Uterine smooth muscle cell (primary cell): Measurements from ENCODE around the gene TLX1. TPM values are rescaled to one million over a fixed set of nuclear protein-coding genes. Genes with fewer than 3 reads are reported as not detected.

Experiments used
- total RNA-seq: library from RNA; depleted of rRNA; stranded (reverse); fragments of >200 nt; gene quantifications from 2 replicates; pipeline ENCODE4 v1.2.3, GENCODE V29; 2014

TLX1 gene
- not detected in 2 replicates for total RNA-seq

DNA sequence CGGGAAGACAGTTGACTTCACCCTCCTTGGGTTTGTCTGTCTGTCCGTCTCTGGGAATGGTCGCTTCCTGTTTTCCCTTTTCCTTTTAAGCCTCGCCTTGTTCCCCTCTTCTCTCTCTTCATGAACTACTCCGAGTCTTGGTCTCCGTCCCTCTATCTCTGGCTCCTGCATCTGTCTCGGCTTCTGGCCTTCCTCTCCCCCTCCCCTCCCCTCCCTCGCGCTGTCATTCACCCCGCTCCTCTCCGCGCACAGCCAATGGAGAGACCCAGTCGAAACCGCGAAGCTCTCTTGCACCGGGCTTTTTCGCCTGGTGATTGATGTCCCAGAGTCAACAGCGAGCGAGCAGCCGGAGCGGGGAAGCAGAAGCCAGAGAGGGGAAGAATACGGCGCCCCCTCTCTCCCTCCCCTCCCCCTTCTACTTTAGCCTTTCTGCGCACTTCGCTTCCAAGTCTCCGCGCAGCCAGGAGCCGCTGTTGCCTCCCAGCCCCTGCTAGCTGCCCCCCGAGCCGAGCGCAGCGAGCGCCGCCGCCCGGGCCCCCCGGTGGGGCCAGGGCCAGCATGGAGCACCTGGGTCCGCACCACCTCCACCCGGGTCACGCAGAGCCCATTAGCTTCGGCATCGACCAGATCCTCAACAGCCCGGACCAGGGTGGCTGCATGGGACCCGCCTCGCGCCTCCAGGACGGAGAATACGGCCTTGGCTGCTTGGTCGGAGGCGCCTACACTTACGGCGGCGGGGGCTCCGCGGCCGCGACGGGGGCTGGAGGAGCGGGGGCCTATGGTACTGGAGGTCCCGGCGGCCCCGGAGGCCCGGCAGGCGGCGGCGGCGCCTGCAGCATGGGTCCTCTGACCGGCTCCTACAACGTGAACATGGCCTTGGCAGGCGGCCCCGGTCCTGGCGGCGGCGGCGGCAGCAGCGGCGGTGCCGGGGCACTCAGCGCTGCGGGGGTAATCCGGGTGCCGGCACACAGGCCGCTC is at the start of gene TLX1:
TSS of gene TLX1 (plus strand) at position 317 of the 978 bp plus-strand sequence. CDS start at position 559, 242 bp downstream.

Other genes with a start within 250 kb of the TLX1 start
- 41.9 and 44.8 TPM in 2 replicates for gene SLF2, start 218.3 kb upstream of the TLX1 start, total RNA-seq
- gene SEMA4G, start 161.8 kb upstream of the TLX1 start, total RNA-seq = 0.33 and 1.00 TPM in 2 replicates
- gene MRPL43, start 143.8 kb upstream of the TLX1 start, total RNA-seq = 49.4 and 63.5 TPM in 2 replicates
- 8.0 and 9.0 TPM in 2 replicates for gene TWNK, start 143.8 kb upstream of the TLX1 start, total RNA-seq
- gene LZTS2, start 131.5 kb upstream of the TLX1 start, total RNA-seq = 76.6 and 86.4 TPM in 2 replicates
- 1.4 and 2.1 TPM in 2 replicates for gene PDZD7, start 100.2 kb upstream of the TLX1 start, total RNA-seq
- 64.5 and 67.0 TPM in 2 replicates for gene SFXN3, start 100.1 kb upstream of the TLX1 start, total RNA-seq
- 6.2 and 6.4 TPM in 2 replicates for gene KAZALD1, start 69.3 kb upstream of the TLX1 start, total RNA-seq
- not detected in 2 replicates for gene LBX1, start 98.2 kb downstream of the TLX1 start, total RNA-seq
- 7.5 and 8.0 TPM in 2 replicates for gene BTRC, start 222.9 kb downstream of the TLX1 start, total RNA-seq